ENCODE results near the gene MMP11.

The MMP11 gene

DNA sequence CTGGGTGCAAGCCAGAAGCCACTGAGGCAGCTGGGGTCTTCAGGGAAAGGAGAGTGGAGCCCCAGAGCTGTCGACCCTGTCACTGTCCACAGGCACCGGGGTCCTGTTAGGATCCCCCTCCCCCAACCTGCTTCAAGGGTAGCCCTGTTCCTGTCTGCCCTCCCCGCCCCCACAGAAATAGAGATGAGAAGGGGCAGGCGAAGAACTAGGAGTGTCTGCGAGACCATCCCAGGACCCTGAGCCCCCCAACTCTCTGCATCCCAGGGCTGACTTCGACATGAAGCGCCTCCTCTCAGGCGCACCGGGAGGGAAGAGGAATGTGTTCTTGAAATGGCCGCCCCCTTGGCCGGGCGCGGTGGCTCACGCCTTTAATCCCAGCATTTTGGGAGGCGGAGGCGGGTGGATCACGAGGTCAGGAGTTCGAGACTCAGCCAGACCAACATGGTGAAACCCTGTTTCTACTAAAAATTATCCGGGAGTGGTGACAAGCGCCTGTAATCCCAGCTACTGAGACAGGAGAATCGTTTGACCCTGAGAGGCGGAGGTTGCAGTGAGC, 21.1 kb upstream of the MMP11 start:
- Histone ChIP-seq H3K4me3 (ENCODE audit: low read depth, low read length) (peak overlapping the region; percentile 85), H3K36me3 (ENCODE audit: control insufficient read depth, insufficient read depth, low read length) (no peaks in the 10 kb centered on the region), H3K9me3 (ENCODE audit: control insufficient read depth, insufficient read depth, low read length) (no peaks in the 10 kb centered on the region), H3K27me3 (ENCODE audit: control insufficient read depth, insufficient read depth, low read length) (no peaks in the 10 kb centered on the region), H3K4me1 (ENCODE audit: control insufficient read depth, insufficient read depth, low read length) (no peaks in the 10 kb centered on the region), H3K9ac (ENCODE audit: low read depth, low read length) (peak overlapping the region; percentile 79)

DNA sequence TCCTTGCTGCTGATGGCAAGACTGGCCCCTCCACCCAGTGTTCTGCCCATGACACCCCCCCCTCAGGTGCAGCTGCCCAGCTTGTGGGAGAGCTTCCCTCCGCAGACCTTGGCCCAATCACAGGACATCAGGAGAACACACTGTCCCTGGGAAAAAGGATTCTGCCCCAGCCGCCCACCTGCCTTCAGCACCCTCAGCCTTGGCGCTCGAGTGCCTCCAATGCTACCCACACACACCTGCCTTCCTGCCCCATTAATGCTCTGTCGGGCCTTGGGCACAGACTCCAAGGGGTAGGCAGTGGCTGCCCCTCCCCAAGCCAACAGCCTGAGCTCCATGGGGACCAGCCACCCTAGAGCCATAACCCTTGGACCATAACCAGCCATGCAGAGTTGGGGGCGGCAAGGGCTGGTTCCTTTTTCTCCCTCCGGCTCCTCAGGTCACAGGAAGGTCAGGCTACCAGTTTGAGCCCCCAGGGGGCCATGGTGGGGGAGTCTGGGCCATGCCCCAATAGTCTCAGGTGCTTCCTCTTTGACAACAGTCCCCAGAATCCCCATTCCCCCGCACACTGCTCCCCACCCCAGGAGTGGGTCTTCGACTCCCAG, 20.5 kb upstream of the MMP11 start:
- H3K27me3 ChIP-seq (ENCODE audit: control insufficient read depth, insufficient read depth, low read length) = no peaks in the 10 kb centered on the region
- peaks cover 2% of the 10 kb centered on the region for H3K4me1 ChIP-seq (ENCODE audit: control insufficient read depth, insufficient read depth, low read length)
- no peaks in the 10 kb centered on the region for H3K36me3 ChIP-seq (ENCODE audit: control insufficient read depth, insufficient read depth, low read length)
- no peaks in the 10 kb centered on the region for H3K9me3 ChIP-seq (ENCODE audit: control insufficient read depth, insufficient read depth, low read length)
- no peak overlapping the region for H3K9ac ChIP-seq (ENCODE audit: low read depth, low read length)
- peak overlapping the region; percentile 85 for H3K4me3 ChIP-seq (ENCODE audit: low read depth, low read length)

DNA sequence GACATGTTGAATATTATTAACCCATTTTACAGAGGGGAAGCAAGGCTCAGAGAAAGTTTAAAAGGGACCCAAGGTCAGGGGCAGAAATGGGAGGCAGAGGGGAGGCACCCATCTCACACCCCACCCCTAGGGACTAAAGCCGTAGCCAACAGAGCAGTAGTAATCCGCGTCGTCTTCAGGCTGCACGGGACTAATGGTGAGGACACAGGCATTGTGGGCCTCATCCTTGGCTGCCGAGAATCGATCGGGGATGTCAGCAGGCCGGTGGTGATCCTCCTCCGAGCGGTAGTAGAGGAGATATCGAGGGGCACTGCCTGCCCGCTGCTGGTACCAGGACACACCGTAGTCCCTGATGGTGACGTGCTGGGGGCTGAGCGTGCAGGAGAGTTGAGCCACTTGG, 19.9 kb upstream of the MMP11 start:
- H3K4me1 ChIP-seq (ENCODE audit: control insufficient read depth, insufficient read depth, low read length) = peaks cover 2% of the 10 kb centered on the region
- H3K9ac ChIP-seq (ENCODE audit: low read depth, low read length) = no peak overlapping the region
- no peak overlapping the region for H3K4me3 ChIP-seq (ENCODE audit: low read depth, low read length)

DNA sequence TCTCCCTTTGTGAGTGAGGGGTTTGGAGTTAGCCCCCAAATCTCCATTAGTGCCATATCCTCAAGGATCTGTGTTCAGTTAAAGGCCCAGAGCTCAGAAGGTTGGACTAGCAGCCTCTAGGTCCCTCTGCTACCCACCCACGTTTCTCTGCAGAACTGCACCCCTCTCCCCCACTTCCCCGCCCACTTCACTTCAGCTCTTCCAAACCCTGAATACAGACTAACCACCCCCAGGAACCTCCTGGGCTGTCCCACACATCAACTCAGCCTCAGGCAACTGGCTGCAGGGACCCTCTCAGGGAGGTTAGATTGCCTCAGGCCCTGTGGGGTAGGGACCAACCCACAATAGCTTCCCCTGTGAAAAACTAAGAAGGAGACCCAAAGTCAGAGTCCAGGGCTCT, 19.3 kb upstream of the MMP11 start:
- Histone ChIP-seq H3K9me3 (ENCODE audit: control insufficient read depth, insufficient read depth, low read length) (no peaks in the 10 kb centered on the region), H3K27me3 (ENCODE audit: control insufficient read depth, insufficient read depth, low read length) (no peaks in the 10 kb centered on the region), H3K9ac (ENCODE audit: low read depth, low read length) (no peak overlapping the region), H3K4me1 (ENCODE audit: control insufficient read depth, insufficient read depth, low read length) (peaks cover 2% of the 10 kb centered on the region), H3K36me3 (ENCODE audit: control insufficient read depth, insufficient read depth, low read length) (no peaks in the 10 kb centered on the region), H3K4me3 (ENCODE audit: low read depth, low read length) (no peak overlapping the region)

More for the DNA sequence above, 19.9 kb upstream of the MMP11 start:
- H3K9me3 ChIP-seq (ENCODE audit: control insufficient read depth, insufficient read depth, low read length) = no peaks in the 10 kb centered on the region
- no peaks in the 10 kb centered on the region for H3K27me3 ChIP-seq (ENCODE audit: control insufficient read depth, insufficient read depth, low read length)
- no peaks in the 10 kb centered on the region for H3K36me3 ChIP-seq (ENCODE audit: control insufficient read depth, insufficient read depth, low read length)

DNA sequence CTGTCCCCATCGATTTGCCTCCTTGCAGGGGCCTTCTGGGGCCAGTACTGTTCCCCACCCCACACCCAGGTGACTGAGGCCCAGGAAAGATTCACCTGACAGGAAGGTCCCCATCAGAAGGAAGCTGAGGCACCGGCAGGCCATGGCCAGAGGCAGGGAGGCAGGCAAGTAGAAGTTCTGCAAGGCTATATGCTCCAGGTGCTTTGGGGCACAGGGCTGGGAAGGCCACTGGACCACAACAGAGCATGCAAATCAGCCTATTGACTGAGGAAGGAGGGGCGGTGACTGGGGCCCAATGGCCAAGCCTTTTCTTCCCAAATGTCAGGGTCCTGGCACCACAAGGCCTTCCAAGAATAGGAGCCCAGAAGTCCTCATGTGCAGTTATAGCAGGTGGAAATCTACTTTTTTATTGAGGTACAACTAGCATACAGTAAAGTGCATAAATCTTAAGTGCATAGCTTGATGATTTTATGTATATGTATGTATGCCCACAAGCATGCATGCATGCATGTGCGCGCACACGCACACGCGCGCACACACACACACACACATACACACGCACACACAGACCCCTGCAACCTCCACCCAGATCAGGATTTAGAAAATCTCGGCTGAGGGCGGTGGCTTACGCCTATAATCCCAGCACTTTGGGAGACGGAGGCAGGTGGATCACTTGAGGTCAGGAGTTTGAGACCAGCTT, 18.3 kb upstream of the MMP11 start, which contains the start of gene VPREB3:
Gene VPREB3 (minus strand): TSS at position 206 of the 700 bp plus-strand sequence. CDS start 62 bp downstream, at position 144.
- Histone ChIP-seq H3K9me3 (ENCODE audit: control insufficient read depth, insufficient read depth, low read length) (no peaks in the 10 kb centered on the region), H3K9ac (ENCODE audit: low read depth, low read length) (no peak within 1 kb of the TSS), H3K4me1 (ENCODE audit: control insufficient read depth, insufficient read depth, low read length) (peaks cover 2% of the 10 kb centered on the region), H3K4me3 (ENCODE audit: low read depth, low read length) (no peak within 1 kb of the TSS), H3K27me3 (ENCODE audit: control insufficient read depth, insufficient read depth, low read length) (no peaks in the 10 kb centered on the region), H3K36me3 (ENCODE audit: control insufficient read depth, insufficient read depth, low read length) (no peaks in the 10 kb centered on the region)

DNA sequence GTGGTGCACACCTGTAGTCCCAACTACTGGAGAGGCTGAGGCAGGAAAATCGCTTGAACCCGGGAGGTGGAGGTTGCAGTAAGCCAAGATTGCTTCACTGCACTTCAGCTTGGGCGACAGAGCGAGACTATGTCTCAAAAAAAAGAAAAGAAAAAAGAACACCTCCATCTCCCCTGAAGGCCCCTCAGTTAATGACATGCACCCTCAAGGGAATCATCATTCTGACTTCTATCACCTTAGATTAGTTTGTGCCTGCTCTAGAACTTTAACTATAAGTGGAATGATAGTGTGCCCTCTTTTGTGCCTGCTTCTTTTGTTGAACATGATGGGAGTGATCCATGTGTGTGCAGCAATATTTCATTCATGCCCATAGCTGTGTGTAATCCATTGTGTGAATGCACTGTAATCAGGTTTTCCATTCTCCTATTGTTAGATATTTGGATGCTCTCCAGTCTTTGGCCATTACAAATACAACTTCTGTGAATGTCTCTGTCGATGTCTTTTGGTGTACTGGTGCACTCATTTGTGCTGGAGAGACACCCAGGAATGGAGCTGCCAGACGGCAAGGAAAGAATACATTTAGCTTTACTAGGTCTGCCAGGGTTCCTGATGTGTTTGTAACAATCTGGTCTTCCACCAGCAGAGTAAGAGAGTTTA, 17.5 kb upstream of the MMP11 start:
- Histone ChIP-seq H3K4me3 (ENCODE audit: low read depth, low read length) (no peak overlapping the region), H3K27me3 (ENCODE audit: control insufficient read depth, insufficient read depth, low read length) (no peaks in the 10 kb centered on the region), H3K9ac (ENCODE audit: low read depth, low read length) (no peak overlapping the region), H3K9me3 (ENCODE audit: control insufficient read depth, insufficient read depth, low read length) (no peaks in the 10 kb centered on the region), H3K36me3 (ENCODE audit: control insufficient read depth, insufficient read depth, low read length) (no peaks in the 10 kb centered on the region), H3K4me1 (ENCODE audit: control insufficient read depth, insufficient read depth, low read length) (peaks cover 2% of the 10 kb centered on the region)

DNA sequence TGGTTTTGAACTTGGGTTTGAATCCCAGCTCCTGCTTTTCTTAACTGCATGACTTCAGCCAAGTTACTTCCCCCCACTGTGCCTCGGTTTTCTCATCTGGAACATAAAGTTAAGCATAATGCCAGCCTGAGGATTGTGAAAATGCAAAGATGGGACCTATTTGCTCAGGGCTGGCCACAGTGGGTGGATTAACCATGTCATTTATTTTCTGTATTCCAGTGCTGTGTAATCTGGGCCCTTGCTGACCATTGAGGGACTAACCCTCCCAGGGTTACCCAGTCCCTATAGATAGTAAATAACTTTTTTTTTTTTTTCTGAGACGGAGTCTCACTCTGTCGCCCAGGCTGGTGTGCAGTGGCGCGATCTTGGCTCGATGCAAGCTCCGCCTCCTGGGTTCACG, 16.9 kb upstream of the MMP11 start:
- no peaks in the 10 kb centered on the region for H3K9me3 ChIP-seq (ENCODE audit: control insufficient read depth, insufficient read depth, low read length)
- peaks cover 2% of the 10 kb centered on the region for H3K4me1 ChIP-seq (ENCODE audit: control insufficient read depth, insufficient read depth, low read length)
- H3K4me3 ChIP-seq (ENCODE audit: low read depth, low read length) = no peak overlapping the region
- no peaks in the 10 kb centered on the region for H3K36me3 ChIP-seq (ENCODE audit: control insufficient read depth, insufficient read depth, low read length)
- no peaks in the 10 kb centered on the region for H3K27me3 ChIP-seq (ENCODE audit: control insufficient read depth, insufficient read depth, low read length)
- H3K9ac ChIP-seq (ENCODE audit: low read depth, low read length) = no peak overlapping the region

DNA sequence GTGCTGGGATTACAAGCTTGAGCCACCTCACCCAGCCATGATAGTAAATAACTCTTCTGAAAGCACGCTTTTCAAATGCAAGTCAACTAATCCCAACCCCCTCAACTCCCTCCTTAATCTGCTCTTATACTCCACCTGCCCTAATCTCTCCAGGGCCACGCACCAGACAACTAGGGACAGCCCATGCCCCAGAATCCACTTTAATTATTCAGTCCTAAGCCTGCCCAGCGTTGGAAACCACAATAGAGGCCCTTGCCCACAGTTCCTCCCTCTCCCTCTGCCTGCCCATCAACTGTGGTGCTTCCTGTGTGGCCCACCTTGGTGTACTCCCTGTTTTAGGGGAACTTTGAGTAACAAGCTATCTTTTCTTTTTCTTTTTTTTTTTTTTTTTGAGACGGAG, 15.8 kb upstream of the MMP11 start:
- no peaks in the 10 kb centered on the region for H3K36me3 ChIP-seq (ENCODE audit: control insufficient read depth, insufficient read depth, low read length)
- no peak overlapping the region for H3K9ac ChIP-seq (ENCODE audit: low read depth, low read length)
- H3K27me3 ChIP-seq (ENCODE audit: control insufficient read depth, insufficient read depth, low read length) = no peaks in the 10 kb centered on the region

DNA sequence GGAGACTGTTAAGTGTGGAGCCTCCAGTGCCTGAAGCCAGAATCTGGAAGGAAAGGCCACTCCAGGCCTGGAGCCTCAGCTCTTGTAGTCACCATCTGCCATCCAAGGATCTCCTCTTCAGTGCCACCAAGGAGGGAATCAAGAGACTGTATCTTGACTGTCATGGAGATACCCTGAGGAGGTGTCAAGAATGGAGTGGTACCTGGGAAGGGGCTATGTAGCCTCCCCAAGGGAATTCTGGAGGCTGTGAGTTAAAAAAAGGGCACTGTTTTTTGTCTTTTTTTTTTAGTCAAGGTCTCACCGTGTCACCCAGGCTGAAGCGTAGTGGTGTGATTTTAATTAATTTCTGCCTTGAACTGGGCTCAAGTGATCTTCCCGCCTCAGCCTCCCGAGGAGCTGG, 13.1 kb upstream of the MMP11 start:
- Histone ChIP-seq H3K9ac (ENCODE audit: low read depth, low read length) (no peak overlapping the region), H3K9me3 (ENCODE audit: control insufficient read depth, insufficient read depth, low read length) (no peaks in the 10 kb centered on the region), H3K4me1 (ENCODE audit: control insufficient read depth, insufficient read depth, low read length) (peaks cover 13% of the 10 kb centered on the region), H3K4me3 (ENCODE audit: low read depth, low read length) (no peak overlapping the region), H3K36me3 (ENCODE audit: control insufficient read depth, insufficient read depth, low read length) (no peaks in the 10 kb centered on the region), H3K27me3 (ENCODE audit: control insufficient read depth, insufficient read depth, low read length) (no peaks in the 10 kb centered on the region)

More for the DNA sequence above, 15.8 kb upstream of the MMP11 start:
- peaks cover 2% of the 10 kb centered on the region for H3K4me1 ChIP-seq (ENCODE audit: control insufficient read depth, insufficient read depth, low read length)
- H3K9me3 ChIP-seq (ENCODE audit: control insufficient read depth, insufficient read depth, low read length) = no peaks in the 10 kb centered on the region
- H3K4me3 ChIP-seq (ENCODE audit: low read depth, low read length) = no peak overlapping the region

DNA sequence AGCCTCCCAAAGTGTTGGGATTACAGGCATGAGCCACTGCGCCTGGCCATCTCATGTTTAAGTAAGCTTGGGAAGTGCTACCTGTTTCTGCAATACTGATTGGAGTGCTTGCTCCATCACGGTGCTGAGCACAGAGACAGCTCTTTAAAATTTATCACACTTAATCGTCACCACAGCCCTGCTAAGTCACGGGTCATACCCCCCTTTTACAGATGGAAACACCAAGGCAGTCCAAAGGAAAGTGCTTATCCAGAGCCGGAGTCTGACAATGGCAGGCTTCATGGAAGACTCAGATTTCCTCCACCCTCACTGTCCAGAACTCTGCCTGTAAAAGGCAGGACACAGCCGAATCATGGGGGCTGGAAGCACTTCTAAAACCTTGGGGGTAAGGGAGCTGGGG, 12.6 kb upstream of the MMP11 start:
- no peaks in the 10 kb centered on the region for H3K9me3 ChIP-seq (ENCODE audit: control insufficient read depth, insufficient read depth, low read length)
- H3K27me3 ChIP-seq (ENCODE audit: control insufficient read depth, insufficient read depth, low read length) = no peaks in the 10 kb centered on the region
- H3K4me1 ChIP-seq (ENCODE audit: control insufficient read depth, insufficient read depth, low read length) = peaks cover 13% of the 10 kb centered on the region
- H3K36me3 ChIP-seq (ENCODE audit: control insufficient read depth, insufficient read depth, low read length) = peaks cover 4% of the 10 kb centered on the region
- no peak overlapping the region for H3K9ac ChIP-seq (ENCODE audit: low read depth, low read length)
- no peak overlapping the region for H3K4me3 ChIP-seq (ENCODE audit: low read depth, low read length)

DNA sequence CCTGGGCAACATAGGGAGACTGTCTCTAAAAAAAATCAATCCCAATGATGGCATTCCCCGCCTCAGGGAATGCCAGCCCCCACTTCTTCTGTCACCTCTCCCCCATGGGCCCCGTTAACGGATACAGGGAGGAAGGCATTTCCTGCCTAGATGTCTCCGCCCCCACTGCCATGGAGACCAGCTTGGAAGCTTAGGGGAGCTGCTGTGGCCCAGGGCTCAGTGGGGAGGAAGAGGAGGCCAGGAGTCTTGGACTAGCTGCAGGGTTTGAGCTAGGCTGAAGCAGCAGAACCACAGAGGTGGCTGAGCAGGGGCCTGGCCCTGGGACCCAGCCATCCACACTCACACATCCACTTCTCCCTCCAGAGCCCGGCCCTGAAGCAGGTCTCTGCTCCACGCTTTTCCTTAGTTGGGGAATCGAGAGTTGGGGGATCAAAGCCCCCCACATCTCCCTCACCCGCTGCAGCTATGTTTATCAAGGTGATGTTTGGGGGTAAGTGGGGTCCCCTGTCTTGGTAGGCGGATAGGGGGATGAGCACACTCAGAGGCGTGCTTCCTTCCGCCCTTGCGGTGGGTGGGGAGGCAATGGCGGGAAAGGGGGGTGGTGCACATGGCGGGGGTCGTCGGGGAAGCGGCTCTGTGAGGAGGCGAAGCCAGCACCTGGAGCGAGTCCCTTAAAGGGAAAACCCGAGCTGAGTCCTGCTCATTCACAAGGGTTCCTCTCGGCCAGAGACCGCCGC, 9.6 kb upstream of the MMP11 start, which contains the start of gene C22orf15:
Gene C22orf15 (plus strand): TSS at position 149 of the 737 bp plus-strand sequence. CDS start 317 bp downstream, at position 466.
- Histone ChIP-seq H3K9me3 (ENCODE audit: control insufficient read depth, insufficient read depth, low read length) (no peaks in the 10 kb centered on the region), H3K27me3 (ENCODE audit: control insufficient read depth, insufficient read depth, low read length) (no peaks in the 10 kb centered on the region), H3K4me1 (ENCODE audit: control insufficient read depth, insufficient read depth, low read length) (peaks cover 13% of the 10 kb centered on the region), H3K4me3 (ENCODE audit: low read depth, low read length) (peak within 1 kb of the TSS; percentile 52), H3K9ac (ENCODE audit: low read depth, low read length) (no peak within 1 kb of the TSS), H3K36me3 (ENCODE audit: control insufficient read depth, insufficient read depth, low read length) (peaks cover 13% of the 10 kb centered on the region)

Measured in iPS-15b (cell line).